Esophagus muscularis mucosa (tissue), 4 donors: ENCODE measurements around the gene PPP1R14C.

Source experiments
- CTCF ChIP-seq, 3 experiments: fragments of 200-600 bp in 2 of 3; fragments of 450-650 bp in 1 of 3; sonication (generic) in 2 of 3; IDR thresholded peaks; one replicate each; pipeline ENCODE4 v1.5.1; 2017 to 2019; ENCODE audit warnings: antibody characterized with exemption in 3 of 3, mild to moderate bottlenecking in 2 of 3, moderate library complexity in 1 of 3
- EP300 ChIP-seq: sonication (generic); formaldehyde crosslinking; IDR thresholded peaks from one replicate; pipeline ENCODE4 v1.6.1; 2017; ENCODE audit warnings: antibody characterized with exemption
- POLR2A ChIP-seq: fragments of 450-650 bp; IDR thresholded peaks from one replicate; pipeline ENCODE4 v1.6.1; 2017; ENCODE audit warnings: antibody characterized with exemption, moderate library complexity, mild to moderate bottlenecking, low read depth
- POLR2AphosphoS5 ChIP-seq, 2 donors: sonication (generic); formaldehyde crosslinking; IDR thresholded peaks; one replicate each; pipeline ENCODE4 v1.6.1; 2017; ENCODE audit warnings: antibody characterized with exemption in 2 of 2

GRCh38 chr6:150269857-150270223 is 127.0 kb downstream of the PPP1R14C start:
- TF ChIP-seq CTCF (IDR thresholded peaks at IDR 0.05) (no peak), EP300 (no peak), POLR2A (no peak), POLR2AphosphoS5 (IDR thresholded peaks at IDR 0.05) (no peak)
